T-helper 9 cell (primary cell): ENCODE data around the gene TMEM127.

ENCODE experiments used
- DNase-seq: peaks from one replicate; pipeline ENCODE4 v3.0.0-alpha.2; 2020

The TMEM127 gene

GRCh38 chr2:96204836-96205624, 60.8 kb downstream of the TMEM127 start:
- no peak for DNase-seq

GRCh38 chr2:96203130-96204028, 62.4 kb downstream of the TMEM127 start:
- DNase-seq = no peak

GRCh38 chr2:96202152-96202854, 63.5 kb downstream of the TMEM127 start:
- DNase-seq = no peak

- no peak for DNase-seq
These were observed 64.5 kb downstream of the TMEM127 start for GRCh38 chr2:96201338-96201737.

GRCh38 chr2:96198921-96199320, 66.9 kb downstream of the TMEM127 start:
- DNase-seq = no peak
